Aorta (tissue), 5 donors: ENCODE data around the gene PRSS23. TPM values are rescaled to one million over a fixed set of nuclear protein-coding genes. Genes with fewer than 3 reads are reported as not detected.

ENCODE experiments used
- ATAC-seq: fragments of 200-7000 bp; cut with Tn5 transposase; one replicate; pipeline ENCODE4 v1.9.1; 2022; ENCODE audit warnings: moderate library complexity; ENCODE audit not compliant: low FRiP score
- DNase-seq, 2 donors: peaks; one replicate each; pipeline ENCODE4 v3.0.0-alpha.2; 2020
- H3K27ac ChIP-seq, 2 donors: one replicate each; pipeline ENCODE4 v1.5.1; 2013; ENCODE audit warnings: low read length in 2 of 2, mild to moderate bottlenecking in 2 of 2, moderate library complexity in 2 of 2, control low read depth in 1 of 2, inconsistent platforms in 1 of 2, low read depth in 1 of 2
- H3K27me3 ChIP-seq, 2 donors: one replicate each; pipeline ENCODE4 v1.6.1; 2013; ENCODE audit warnings: control low read depth in 1 of 2, low read length in 1 of 2, mild to moderate bottlenecking in 1 of 2, moderate library complexity in 1 of 2; ENCODE audit not compliant: insufficient read depth in 2 of 2, control insufficient read depth in 1 of 2
- H3K36me3 ChIP-seq, 2 donors: one replicate each; pipeline ENCODE4 v1.6.1; 2013; ENCODE audit warnings: control low read depth in 1 of 2, low read length in 1 of 2, mild to moderate bottlenecking in 1 of 2; ENCODE audit not compliant: insufficient read depth in 2 of 2, control insufficient read depth in 1 of 2
- H3K4me1 ChIP-seq, 2 donors: one replicate each; pipeline ENCODE4 v1.6.1; 2013; ENCODE audit warnings: low read length in 2 of 2, control low read depth in 1 of 2, mild to moderate bottlenecking in 1 of 2, moderate library complexity in 1 of 2; ENCODE audit not compliant: insufficient read depth in 2 of 2, control insufficient read depth in 1 of 2
- H3K4me3 ChIP-seq, 2 donors: one replicate each; pipeline ENCODE4 v1.5.1; 2013; ENCODE audit warnings: low read length in 2 of 2, control low read depth in 1 of 2, mild to moderate bottlenecking in 1 of 2
- H3K9me3 ChIP-seq: one replicate; pipeline ENCODE4 v1.6.1; 2013; ENCODE audit warnings: mild to moderate bottlenecking, low read length; ENCODE audit not compliant: control insufficient read depth
- WGBS, 2 donors: extraction: QIAGEN DNeasy Blood & Tissue Kit; methylation state at CpG; one replicate each; pipeline ENCODE4 v1.1.7; 2013; 5-methylcytosine and 5-hydroxymethylcytosine counted together
- intact Hi-C, 2 donors: fragments of 100-400 bp; cut with DNase I; formaldehyde crosslinking; loops; one replicate each; pipeline versions ENCODE4 v1.14.2 to v1.15.0; 2022
- polyA plus RNA-seq, 2 donors: library from polyadenylated mRNA; stranded (reverse); fragments of 200-250 nt; gene quantifications; one replicate each; pipeline ENCODE4 v1.2.3, GENCODE V29; 2013
- total RNA-seq, 2 donors: library from RNA; stranded (reverse); fragmentation: NEBNext Ultra II Directional; extraction: Animal tissue kit (Norgen Biotek cat#: 25700); gene quantifications; one replicate each; pipeline ENCODE4 v1.2.1, GENCODE V29; 2021
- donor health status: healthy with polysubstance abuse.
- donor health status: Bipolar disorder and iron deficiency.
- donor health status: DM: no; HTN: no; CAD: no.
- donor health status: DM: no; HTN: no; CAD: no.
- donor health status: DM: yes; HTN: yes; CAD: no.

The PRSS23 gene
- total and polyA plus RNA-seq, 4 donors, result 68.1 to 245 (median 125) TPM

- DNase-seq, result no peak
- no peaks in the 10 kb centered on the region for H3K27me3 ChIP-seq
- H3K36me3 ChIP-seq, result no peaks in the 10 kb centered on the region
- ATAC-seq, result no peak
- H3K4me1 ChIP-seq, result no peaks in the 10 kb centered on the region
- intact Hi-C loops, result no loop called here
- H3K27ac ChIP-seq, result no peak overlapping the region
- H3K9me3 ChIP-seq, result no peaks in the 10 kb centered on the region
- WGBS, 2 donors, result 81 to 97% methylated on average over 2 of the region's 2 CpGs
- no peak overlapping the region for H3K4me3 ChIP-seq
These were observed 16.1 kb upstream of the PRSS23 start for GRCh38 chr11:86784241-86784681.

GRCh38 chr11:86785576-86785975 is 14.8 kb upstream of the PRSS23 start:
- intact Hi-C loops, result no loop called here
- no peaks in the 10 kb centered on the region for H3K4me1 ChIP-seq
- DNase-seq, result no peak
- H3K27ac ChIP-seq, result no peak overlapping the region
- WGBS, 2 donors, result 66 to 84% methylated on average over 3 of the region's 3 CpGs
- no peaks in the 10 kb centered on the region for H3K36me3 ChIP-seq
- ATAC-seq, result no peak
- no peaks in the 10 kb centered on the region for H3K9me3 ChIP-seq
- H3K4me3 ChIP-seq, result no peak overlapping the region
- no peaks in the 10 kb centered on the region for H3K27me3 ChIP-seq

GRCh38 chr11:86787018-86787536 is 13.3 kb upstream of the PRSS23 start:
- WGBS, 2 donors, result 84 to 87% methylated on average over 2 of the region's 2 CpGs
- H3K36me3 ChIP-seq, result no peaks in the 10 kb centered on the region
- H3K9me3 ChIP-seq, result no peaks in the 10 kb centered on the region
- H3K4me1 ChIP-seq, result no peaks in the 10 kb centered on the region
- ATAC-seq (no peak), DNase-seq (no peak)
- H3K4me3 ChIP-seq, result no peak overlapping the region
- H3K27me3 ChIP-seq, result no peaks in the 10 kb centered on the region
- intact Hi-C loops, result no loop called here
- H3K27ac ChIP-seq, result no peak overlapping the region

GRCh38 chr11:86787656-86788055 is 12.7 kb upstream of the PRSS23 start:
- Histone ChIP-seq H3K36me3 (no peaks in the 10 kb centered on the region), H3K4me1 (no peaks in the 10 kb centered on the region), H3K27me3 (no peaks in the 10 kb centered on the region), H3K4me3 (no peak overlapping the region), H3K27ac (no peak overlapping the region), H3K9me3 (no peaks in the 10 kb centered on the region)
- DNase-seq (no peak), ATAC-seq (no peak)
- intact Hi-C loops, result no loop called here

GRCh38 chr11:86790195-86790725 is 10.1 kb upstream of the PRSS23 start:
- intact Hi-C loops, result no loop called here
- Histone ChIP-seq H3K4me1 (no peaks in the 10 kb centered on the region), H3K27ac (no peak overlapping the region), H3K36me3 (no peaks in the 10 kb centered on the region), H3K27me3 (no peaks in the 10 kb centered on the region), H3K4me3 (no peak overlapping the region), H3K9me3 (no peaks in the 10 kb centered on the region)
- DNase-seq (no peak), ATAC-seq (no peak)

- intact Hi-C loops, result no loop called here
- Histone ChIP-seq H3K36me3 (no peaks in the 10 kb centered on the region), H3K4me3 (no peak overlapping the region), H3K4me1 (no peaks in the 10 kb centered on the region), H3K9me3 (no peaks in the 10 kb centered on the region), H3K27ac (no peak overlapping the region), H3K27me3 (no peaks in the 10 kb centered on the region)
- DNase-seq (no peak), ATAC-seq (no peak)
- 83 to 86% methylated on average over 5 of the region's 5 CpGs for WGBS, 2 donors
These were observed 9.2 kb upstream of the PRSS23 start for GRCh38 chr11:86790867-86791849.

- H3K27me3 ChIP-seq, result no peaks in the 10 kb centered on the region
- H3K4me3 ChIP-seq, result no peak overlapping the region
- no peak for ATAC-seq
- WGBS, 2 donors, result 71 to 72% methylated on average over 3 of the region's 3 CpGs
- H3K4me1 ChIP-seq, result no peaks in the 10 kb centered on the region
- no peaks in the 10 kb centered on the region for H3K36me3 ChIP-seq
- H3K27ac ChIP-seq, result no peak overlapping the region
- intact Hi-C loops, result no loop called here
- no peak for DNase-seq
- H3K9me3 ChIP-seq, result no peaks in the 10 kb centered on the region
These were observed 8.2 kb upstream of the PRSS23 start for GRCh38 chr11:86792150-86792549.

GRCh38 chr11:86793307-86793706 is 7.0 kb upstream of the PRSS23 start:
- intact Hi-C loops, result no loop called here
- H3K27ac ChIP-seq, result no peak overlapping the region
- H3K27me3 ChIP-seq, result no peaks in the 10 kb centered on the region
- DNase-seq (no peak), ATAC-seq (no peak)
- H3K4me3 ChIP-seq, result no peak overlapping the region
- H3K36me3 ChIP-seq, result no peaks in the 10 kb centered on the region
- H3K9me3 ChIP-seq, result no peaks in the 10 kb centered on the region
- H3K4me1 ChIP-seq, result no peaks in the 10 kb centered on the region
- WGBS, 2 donors, result 96 to 100% methylated on average over 1 of the region's 1 CpG

GRCh38 chr11:86795511-86795910 is 4.8 kb upstream of the PRSS23 start:
- no peaks in the 10 kb centered on the region for H3K27me3 ChIP-seq
- H3K27ac ChIP-seq, result no peak overlapping the region
- H3K4me1 ChIP-seq, result no peaks in the 10 kb centered on the region
- no peak for ATAC-seq
- no peak for DNase-seq
- no peaks in the 10 kb centered on the region for H3K36me3 ChIP-seq
- 95 to 99% methylated on average over 2 of the region's 2 CpGs for WGBS, 2 donors
- no peaks in the 10 kb centered on the region for H3K9me3 ChIP-seq
- no peak overlapping the region for H3K4me3 ChIP-seq
- intact Hi-C loops, result no loop called here
